Duodenal mucosa (tissue), 2 donors: ENCODE measurements around the gene SLC25A39.
"Not testable (repeated sequence)": the region's sequence is repeated elsewhere in the genome, so short reads cannot be mapped to it uniquely, and the experiment has no call there.

Experiments used
- H3K27ac ChIP-seq: one replicate; pipeline ENCODE4 v1.7.0; 2013; ENCODE audit warnings: low read depth, low read length
- H3K27me3 ChIP-seq, 2 donors: one replicate each; pipeline ENCODE4 v1.7.0; 2013; ENCODE audit warnings: low read length in 2 of 2, control low read depth in 1 of 2; ENCODE audit not compliant: insufficient read depth in 2 of 2, control insufficient read depth in 1 of 2
- H3K36me3 ChIP-seq, 2 donors: one replicate each; pipeline ENCODE4 v1.7.0; 2013; ENCODE audit warnings: low read length in 2 of 2, control low read depth in 1 of 2; ENCODE audit not compliant: insufficient read depth in 2 of 2, control insufficient read depth in 1 of 2
- H3K4me1 ChIP-seq, 2 donors: one replicate each; pipeline ENCODE4 v1.7.0; 2013; ENCODE audit warnings: low read length in 2 of 2, control low read depth in 1 of 2; ENCODE audit not compliant: insufficient read depth in 2 of 2, control insufficient read depth in 1 of 2
- H3K4me3 ChIP-seq, 2 donors: one replicate each; pipeline ENCODE4 v1.7.0; 2013; ENCODE audit warnings: low read length in 2 of 2, low read depth in 1 of 2
- H3K9ac ChIP-seq, 2 donors: one replicate each; pipeline ENCODE4 v1.7.0; 2013; ENCODE audit warnings: low read length in 2 of 2, low read depth in 1 of 2
- H3K9me3 ChIP-seq, 2 donors: one replicate each; pipeline ENCODE4 v1.7.0; 2013; ENCODE audit warnings: low read length in 2 of 2, control low read depth in 1 of 2; ENCODE audit not compliant: control insufficient read depth in 1 of 2

Gene SLC25A39

DNA sequence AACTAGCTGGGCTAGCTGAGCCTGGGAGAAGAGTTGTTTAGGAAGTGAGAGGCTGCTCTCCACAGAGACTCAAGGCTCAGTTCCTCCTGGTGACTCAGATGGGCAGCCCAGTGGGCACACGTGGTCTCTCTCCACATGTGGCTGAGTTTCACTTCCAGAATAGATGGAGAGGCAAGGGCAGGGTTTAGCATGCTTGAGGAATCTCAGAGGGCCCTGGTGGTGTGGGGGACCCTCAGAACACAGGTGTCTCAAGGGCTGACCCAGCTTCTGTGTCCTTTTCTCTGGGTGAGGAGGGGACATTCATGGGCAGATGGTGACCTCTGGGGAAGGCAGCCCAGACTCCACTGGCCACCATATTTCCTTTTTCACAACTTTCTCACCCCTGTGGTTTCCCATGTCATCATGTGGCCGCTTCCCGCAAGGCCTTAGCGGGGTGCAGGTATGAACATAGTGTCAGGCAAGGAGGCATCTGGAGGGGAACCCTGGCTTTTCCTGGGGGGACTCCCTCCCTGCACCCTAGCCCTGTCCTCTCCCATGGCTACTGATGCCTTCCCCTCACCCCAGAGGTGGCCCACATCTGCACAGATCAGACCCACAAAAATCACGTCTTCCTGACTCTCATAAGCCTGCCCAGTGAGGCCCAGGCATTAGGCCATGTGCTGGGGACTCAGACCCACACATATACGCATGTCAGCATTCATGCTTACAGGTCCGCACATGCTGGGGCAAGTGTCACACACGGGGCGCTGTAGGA, 23.8 kb upstream of the SLC25A39 start:
- H3K4me1 ChIP-seq: peaks cover 14 to 26% of the 10 kb centered on the region in 2 donors
- no peak overlapping the region for H3K4me3 ChIP-seq
- no peak overlapping the region for H3K27ac ChIP-seq
- no peak overlapping the region for H3K9ac ChIP-seq
- no peaks in the 10 kb centered on the region for H3K9me3 ChIP-seq
- no peaks in the 10 kb centered on the region for H3K27me3 ChIP-seq
- peaks cover 5 to 42% of the 10 kb centered on the region in 2 donors for H3K36me3 ChIP-seq

DNA sequence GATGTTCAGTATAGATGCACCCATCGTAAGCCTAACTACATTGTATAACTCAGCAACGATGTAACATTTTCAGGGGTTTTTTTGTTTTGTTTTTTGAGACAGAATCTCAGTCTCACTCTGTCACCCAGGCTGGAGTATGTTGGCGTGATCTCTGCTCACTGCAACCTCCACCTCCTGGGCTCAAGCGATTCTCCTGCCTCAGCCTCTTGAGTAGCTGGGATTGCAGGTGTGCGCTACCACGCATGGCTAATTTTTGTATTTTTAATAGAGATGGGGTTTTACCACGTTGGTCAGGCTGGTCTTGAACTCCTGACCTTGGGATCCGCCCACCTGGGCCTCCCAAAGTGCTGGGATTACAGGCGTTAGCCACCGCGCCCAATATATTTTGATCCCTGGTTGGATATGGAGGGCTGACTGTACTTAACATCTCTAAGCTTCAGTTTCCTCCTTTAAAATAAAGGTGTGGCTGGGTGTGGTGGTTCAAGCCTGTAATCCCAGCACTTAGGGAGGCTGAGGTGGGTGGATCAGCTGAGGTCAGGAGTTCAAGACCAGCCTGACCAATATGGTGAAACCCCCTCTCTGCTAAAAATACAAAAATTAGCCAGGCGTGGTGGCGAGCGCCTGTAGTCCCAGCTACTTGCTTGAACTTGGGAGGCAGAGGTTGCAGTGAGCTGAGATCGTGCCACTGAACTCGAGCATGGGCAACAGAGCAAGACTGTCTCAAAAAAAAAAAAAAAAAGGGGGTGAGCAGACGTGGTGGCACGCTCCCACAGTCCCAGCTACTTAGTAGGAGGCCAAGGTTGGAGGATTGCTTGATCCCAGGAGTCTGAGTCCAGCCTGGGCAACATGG, 22.8 kb upstream of the SLC25A39 start:
- H3K27me3 ChIP-seq, H3K4me3 ChIP-seq, H3K9me3 ChIP-seq, H3K9ac ChIP-seq, H3K27ac ChIP-seq: not testable (repeated sequence)
- Histone ChIP-seq H3K4me1 (peaks cover 14 to 26% of the 10 kb centered on the region in 2 donors), H3K36me3 (peaks cover 5 to 38% of the 10 kb centered on the region in 2 donors)

DNA sequence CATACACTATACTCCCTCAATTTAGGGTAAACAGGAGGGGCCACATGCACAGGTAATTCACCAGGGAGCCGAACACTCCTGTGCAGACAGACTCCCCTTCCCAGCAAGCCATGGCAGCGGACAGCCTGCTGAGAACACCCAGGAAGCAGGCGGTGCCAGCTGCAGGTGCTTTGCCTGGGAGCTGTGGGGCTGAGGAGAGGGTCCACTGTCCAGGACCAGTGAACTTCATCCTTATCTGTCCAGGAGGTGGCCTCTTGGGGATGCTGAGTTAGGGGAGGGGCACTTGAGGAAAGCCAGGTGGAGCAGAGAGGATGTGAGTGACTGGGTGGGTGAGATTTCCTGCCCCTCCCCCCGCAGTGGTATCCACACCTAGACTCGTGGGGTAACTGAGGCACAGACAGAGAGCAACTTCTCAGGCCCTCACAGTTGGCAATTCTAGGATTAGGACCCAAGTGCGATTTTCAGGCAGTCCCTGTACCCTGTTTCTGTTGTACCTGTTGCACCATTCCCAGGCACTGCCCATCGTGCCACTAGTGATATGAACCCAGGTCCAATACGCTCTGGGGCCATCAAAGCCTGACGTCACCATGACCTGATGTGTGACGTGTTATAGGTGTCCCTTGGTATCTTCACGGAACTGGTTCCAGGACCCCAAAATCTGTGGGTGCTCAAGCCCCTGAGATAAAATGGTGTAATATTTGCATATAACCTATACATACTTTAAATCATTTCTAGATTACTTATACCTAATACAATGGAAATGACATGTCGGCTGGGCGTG, 21.6 kb upstream of the SLC25A39 start:
- Histone ChIP-seq H3K9ac (peak overlapping the region; percentile 94 to 98), H3K4me3 (peak overlapping the region; percentile 87 to 99), H3K9me3 (no peaks in the 10 kb centered on the region), H3K4me1 (peaks cover 14 to 26% of the 10 kb centered on the region in 2 donors), H3K36me3 (peaks cover 5 to 26% of the 10 kb centered on the region in 2 donors), H3K27ac (no peak overlapping the region), H3K27me3 (no peaks in the 10 kb centered on the region)

DNA sequence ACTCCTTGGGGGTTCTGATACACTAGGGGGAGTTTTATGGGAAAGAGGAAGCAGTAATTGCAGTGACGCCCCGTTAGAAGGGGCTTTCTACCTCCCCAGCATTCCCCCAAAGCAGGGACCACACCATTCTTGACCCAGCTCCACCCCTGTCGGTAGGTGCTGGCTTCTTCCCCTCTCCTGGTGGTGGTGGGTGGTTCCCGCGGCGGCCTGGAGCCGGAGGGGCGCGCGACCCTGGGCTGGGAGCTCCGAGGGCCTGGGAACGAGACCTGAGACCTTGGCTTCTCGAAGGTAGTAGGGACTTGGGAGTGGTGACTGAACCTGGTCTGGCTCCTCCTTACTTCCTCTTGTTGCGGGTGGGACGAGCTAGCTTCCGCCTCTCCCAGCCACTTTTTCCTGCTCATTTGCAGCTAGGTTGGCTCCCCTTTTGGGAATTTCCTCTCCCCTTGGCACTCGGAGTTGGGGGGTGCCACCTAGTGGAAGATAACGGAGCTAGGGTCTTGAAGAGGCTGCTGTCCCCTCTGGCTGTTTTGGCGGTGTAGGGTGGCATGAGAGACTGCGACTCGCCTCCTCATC, 20.9 kb upstream of the SLC25A39 start:
- H3K27ac ChIP-seq: peak overlapping the region; percentile 79
- H3K36me3 ChIP-seq: peaks cover 0 to 19% of the 10 kb centered on the region in 2 donors
- H3K4me1 ChIP-seq: peaks cover 14 to 26% of the 10 kb centered on the region in 2 donors

DNA sequence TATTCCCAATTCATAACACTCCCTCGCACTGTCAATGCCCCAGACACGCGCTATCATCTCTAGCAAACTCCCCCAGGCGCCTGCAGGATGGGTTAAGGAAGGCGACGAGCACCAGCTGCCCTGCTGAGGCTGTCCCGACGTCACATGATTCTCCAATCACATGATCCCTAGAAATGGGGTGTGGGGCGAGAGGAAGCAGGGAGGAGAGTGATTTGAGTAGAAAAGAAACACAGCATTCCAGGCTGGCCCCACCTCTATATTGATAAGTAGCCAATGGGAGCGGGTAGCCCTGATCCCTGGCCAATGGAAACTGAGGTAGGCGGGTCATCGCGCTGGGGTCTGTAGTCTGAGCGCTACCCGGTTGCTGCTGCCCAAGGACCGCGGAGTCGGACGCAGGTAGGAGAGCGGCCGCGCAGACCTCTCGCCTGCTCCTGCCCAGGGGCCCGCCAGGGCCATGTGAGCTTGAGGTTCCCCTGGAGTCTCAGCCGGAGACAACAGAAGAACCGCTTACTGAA, 20.4 kb upstream of the SLC25A39 start, which contains the start of gene GRN:
GRN (plus strand) TSS at position 364 of the 515 bp plus-strand sequence. CDS start 3,863 bp downstream, outside the sequence.
- no peaks in the 10 kb centered on the region for H3K9me3 ChIP-seq
- peaks cover 0 to 16% of the 10 kb centered on the region in 2 donors for H3K36me3 ChIP-seq
- peak within 1 kb of the TSS; percentile 94 to 98 for H3K9ac ChIP-seq
- H3K4me1 ChIP-seq: peaks cover 14 to 26% of the 10 kb centered on the region in 2 donors
- H3K4me3 ChIP-seq: peak within 1 kb of the TSS; percentile 87 to 99
- H3K27me3 ChIP-seq: no peaks in the 10 kb centered on the region
- peak within 1 kb of the TSS; percentile 79 for H3K27ac ChIP-seq

More for the DNA sequence above, 20.9 kb upstream of the SLC25A39 start:
- H3K4me3 ChIP-seq: peak overlapping the region; percentile 87 to 99
- no peaks in the 10 kb centered on the region for H3K9me3 ChIP-seq
- H3K27me3 ChIP-seq: no peaks in the 10 kb centered on the region
- peak overlapping the region; percentile 94 to 98 for H3K9ac ChIP-seq

DNA sequence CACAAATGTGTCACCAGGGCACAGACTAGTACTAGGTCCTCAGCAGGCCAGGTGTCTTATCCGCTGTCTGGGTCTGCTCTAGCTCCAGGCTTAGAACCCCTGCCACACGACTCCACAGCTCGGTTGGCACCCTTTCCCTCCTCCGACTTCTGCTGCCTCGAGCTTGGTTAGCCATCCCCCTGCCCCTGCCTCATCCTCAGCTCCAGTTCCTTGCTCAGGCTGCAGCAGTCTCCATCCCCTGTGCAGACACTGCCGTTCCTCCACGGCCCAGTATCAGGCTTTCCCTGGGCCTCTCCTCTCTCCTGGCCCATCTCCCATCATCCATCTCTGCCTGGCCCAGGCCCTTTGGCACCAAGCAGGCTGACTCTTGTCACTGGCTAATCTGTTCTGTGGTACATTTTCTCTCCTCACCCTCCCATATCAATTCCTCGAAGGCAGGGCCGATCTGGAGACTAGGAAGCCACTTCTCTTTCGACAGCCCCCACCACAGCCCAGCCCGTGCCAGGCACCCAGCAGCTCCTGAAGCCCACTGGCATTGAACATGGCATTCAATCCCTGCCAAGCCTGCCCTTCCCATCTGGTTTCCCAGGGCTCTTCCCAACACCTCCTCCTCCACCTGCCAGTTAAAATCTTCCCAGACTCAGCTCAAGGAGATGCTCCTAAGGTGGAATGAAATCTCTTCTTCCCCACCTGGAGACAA, 19.0 kb upstream of the SLC25A39 start:
- no peak overlapping the region for H3K9ac ChIP-seq
- H3K27me3 ChIP-seq: no peaks in the 10 kb centered on the region
- no peak overlapping the region for H3K27ac ChIP-seq
- H3K4me3 ChIP-seq: no peak overlapping the region
- H3K9me3 ChIP-seq: no peaks in the 10 kb centered on the region
- H3K4me1 ChIP-seq: peaks cover 14 to 21% of the 10 kb centered on the region in 2 donors
- H3K36me3 ChIP-seq: peaks cover 0 to 3% of the 10 kb centered on the region in 2 donors

DNA sequence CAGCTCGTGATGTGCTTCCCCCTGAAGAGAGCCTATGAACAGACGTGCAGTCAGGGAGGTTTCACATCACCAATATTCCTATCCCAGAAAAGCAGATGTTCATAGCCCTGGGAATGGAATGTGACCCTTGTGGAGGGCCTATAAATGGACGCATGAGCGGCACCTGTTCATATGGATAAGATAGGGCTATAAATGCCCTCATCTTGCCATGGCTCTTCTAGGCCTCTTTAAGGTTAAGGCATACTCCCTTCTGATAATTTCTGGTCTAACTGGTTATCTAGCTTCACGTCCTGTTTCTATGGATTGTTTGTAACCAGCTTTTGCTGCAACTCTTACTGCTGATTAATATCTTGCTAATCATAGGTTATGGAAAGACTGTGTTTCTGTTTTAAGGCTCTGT, 15.9 kb upstream of the SLC25A39 start:
- not testable (repeated sequence) for H3K9ac ChIP-seq, H3K27me3 ChIP-seq, H3K9me3 ChIP-seq, H3K4me1 ChIP-seq, H3K4me3 ChIP-seq, H3K36me3 ChIP-seq, H3K27ac ChIP-seq

DNA sequence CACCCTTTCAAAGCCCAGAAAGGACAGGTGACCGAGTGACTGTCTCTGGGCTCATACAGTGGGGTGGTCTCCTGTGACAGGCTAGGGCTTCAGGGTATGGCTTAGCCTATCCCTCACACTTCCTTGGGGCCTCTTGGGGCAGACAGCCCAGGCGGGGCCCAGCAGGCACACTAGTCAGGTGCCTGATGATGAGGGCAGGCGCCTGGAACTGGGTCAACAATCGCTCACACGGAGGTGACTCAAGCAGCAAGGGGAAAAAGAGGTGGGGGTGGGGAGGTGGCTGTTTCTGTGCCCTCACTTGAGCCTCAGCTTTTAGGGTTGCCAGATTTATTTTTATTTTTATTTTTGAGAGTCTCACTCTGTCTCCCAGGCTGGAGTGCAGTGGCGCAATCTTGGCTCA, 14.1 kb upstream of the SLC25A39 start:
- no peaks in the 10 kb centered on the region for H3K4me1 ChIP-seq
- H3K27ac ChIP-seq: no peak overlapping the region

DNA sequence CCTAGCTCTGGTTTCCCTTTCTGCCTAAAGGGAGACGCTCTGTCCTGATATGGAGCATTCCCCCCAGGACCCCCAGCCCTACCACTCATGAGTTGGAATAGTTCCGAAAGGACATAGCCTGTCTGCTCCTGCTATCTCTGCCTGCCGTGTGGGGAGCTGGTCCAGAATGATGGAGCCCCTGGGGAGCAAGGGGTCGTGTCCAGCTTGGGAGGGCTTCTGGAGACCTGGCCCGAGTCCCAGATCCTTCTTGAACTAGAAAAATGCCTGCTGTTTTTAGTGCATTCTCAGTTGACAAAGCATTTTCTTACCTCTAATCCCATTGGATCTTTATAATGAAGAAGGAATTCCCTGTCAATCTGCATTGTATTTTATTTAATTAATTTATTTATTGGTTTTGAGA, 11.3 kb upstream of the SLC25A39 start:
- H3K4me3 ChIP-seq: no peak overlapping the region
- H3K36me3 ChIP-seq: no peaks in the 10 kb centered on the region
- peaks cover 0 to 2% of the 10 kb centered on the region in 2 donors for H3K4me1 ChIP-seq
- no peak overlapping the region for H3K27ac ChIP-seq
- H3K9ac ChIP-seq: no peak overlapping the region
- no peaks in the 10 kb centered on the region for H3K27me3 ChIP-seq
- H3K9me3 ChIP-seq: no peaks in the 10 kb centered on the region

More for the DNA sequence above, 14.1 kb upstream of the SLC25A39 start:
- no peak overlapping the region for H3K4me3 ChIP-seq
- H3K36me3 ChIP-seq: no peaks in the 10 kb centered on the region
- H3K27me3 ChIP-seq: no peaks in the 10 kb centered on the region
- no peak overlapping the region for H3K9ac ChIP-seq
- H3K9me3 ChIP-seq: no peaks in the 10 kb centered on the region
